OCI-LY3 (cell line): ENCODE measurements around the gene CDH4.

Experiments used
- EZH2phosphoT487 ChIP-seq: fragments of 200-600 bp; shearing (Covaris generic); IDR thresholded peaks from 2 replicates; pipeline ENCODE4 v1.6.1; 2018; ENCODE audit warnings: antibody characterized with exemption, mixed run types, low read depth
- TF ChIP-seq, protein P1 (sequence below): fragments of 200-600, 300-600 bp; sonication (generic); IDR thresholded peaks from 2 replicates; pipeline ENCODE4 v1.5.1; 2014; ENCODE audit warnings: antibody characterized with exemption, low read length, low read depth

DNA sequence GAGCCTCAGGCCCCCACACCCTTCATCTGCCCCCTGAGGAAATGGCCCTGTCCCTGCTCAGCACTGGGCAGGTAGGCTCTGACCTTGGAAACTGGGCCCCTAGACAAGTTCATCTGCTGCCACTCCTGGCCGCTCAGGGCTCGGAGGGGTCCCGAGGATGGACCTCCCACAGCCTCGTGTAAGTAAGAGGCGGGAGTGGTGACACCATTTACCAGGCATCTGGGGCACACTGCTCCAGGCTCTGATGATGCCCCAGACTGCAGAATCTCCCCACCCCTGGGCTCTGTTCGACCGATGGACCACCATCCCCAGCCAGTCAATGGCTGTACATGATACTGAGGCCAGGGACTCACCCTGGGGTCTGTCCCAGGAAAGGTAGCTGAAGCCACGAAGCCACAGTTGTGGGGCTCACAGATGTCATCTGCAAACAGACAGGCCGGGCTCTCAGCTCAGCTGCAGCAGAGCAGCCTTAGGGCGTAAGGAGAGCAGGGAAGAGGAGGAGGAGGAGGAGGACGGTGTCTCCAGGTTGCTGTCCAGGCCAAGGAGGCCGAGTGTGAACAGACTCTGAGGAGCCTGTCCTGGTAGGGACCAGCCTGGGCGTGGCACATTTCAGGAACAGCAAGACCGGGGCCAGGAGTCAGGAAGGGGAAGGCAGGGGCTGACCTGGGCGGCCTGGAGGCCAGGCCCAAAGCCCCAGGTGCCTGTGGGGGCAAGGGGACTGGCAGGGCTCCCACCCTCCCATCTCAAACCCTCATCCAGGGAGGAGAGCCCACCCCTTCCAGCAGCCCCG, 513.2 kb downstream of the CDH4 start:
- TF ChIP-seq EZH2phosphoT487 = no peak
- TF ChIP-seq, protein P1, sequence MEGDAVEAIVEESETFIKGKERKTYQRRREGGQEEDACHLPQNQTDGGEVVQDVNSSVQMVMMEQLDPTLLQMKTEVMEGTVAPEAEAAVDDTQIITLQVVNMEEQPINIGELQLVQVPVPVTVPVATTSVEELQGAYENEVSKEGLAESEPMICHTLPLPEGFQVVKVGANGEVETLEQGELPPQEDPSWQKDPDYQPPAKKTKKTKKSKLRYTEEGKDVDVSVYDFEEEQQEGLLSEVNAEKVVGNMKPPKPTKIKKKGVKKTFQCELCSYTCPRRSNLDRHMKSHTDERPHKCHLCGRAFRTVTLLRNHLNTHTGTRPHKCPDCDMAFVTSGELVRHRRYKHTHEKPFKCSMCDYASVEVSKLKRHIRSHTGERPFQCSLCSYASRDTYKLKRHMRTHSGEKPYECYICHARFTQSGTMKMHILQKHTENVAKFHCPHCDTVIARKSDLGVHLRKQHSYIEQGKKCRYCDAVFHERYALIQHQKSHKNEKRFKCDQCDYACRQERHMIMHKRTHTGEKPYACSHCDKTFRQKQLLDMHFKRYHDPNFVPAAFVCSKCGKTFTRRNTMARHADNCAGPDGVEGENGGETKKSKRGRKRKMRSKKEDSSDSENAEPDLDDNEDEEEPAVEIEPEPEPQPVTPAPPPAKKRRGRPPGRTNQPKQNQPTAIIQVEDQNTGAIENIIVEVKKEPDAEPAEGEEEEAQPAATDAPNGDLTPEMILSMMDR = no peak
